HCEC 1CT (cell line): ENCODE measurements around the gene CFAP73.
A peak's percentile ranks its signal among the peaks of the same experiment; 100 is the strongest.

ENCODE experiments used
- DNase-seq: peaks from one replicate; pipeline ENCODE4 v3.0.0-alpha.2; 2017

Gene CFAP73

DNA sequence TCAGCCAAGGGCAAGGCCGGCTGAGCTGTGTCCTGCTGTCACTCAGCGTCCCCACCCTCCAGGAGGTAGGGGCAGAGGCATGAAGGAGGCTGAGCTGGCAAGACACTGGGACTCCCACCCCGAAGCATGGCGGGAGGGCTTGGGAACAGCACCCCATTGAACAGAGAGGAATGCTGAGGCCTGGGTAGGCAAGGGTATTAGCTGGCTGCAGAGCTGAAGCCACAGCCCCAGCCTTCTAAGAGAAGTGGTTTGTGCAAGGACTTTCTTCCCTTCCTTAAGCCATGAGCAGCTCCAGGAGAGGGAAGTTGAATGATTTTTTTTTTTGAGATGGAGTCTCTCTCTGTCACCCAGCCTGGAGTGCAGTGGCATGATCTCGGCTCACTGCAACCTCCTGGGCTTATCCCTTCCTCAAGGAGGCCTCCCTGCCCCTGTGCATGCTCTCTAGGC lies 6.6 kb upstream of the CFAP73 start:
- no peak for DNase-seq

DNA sequence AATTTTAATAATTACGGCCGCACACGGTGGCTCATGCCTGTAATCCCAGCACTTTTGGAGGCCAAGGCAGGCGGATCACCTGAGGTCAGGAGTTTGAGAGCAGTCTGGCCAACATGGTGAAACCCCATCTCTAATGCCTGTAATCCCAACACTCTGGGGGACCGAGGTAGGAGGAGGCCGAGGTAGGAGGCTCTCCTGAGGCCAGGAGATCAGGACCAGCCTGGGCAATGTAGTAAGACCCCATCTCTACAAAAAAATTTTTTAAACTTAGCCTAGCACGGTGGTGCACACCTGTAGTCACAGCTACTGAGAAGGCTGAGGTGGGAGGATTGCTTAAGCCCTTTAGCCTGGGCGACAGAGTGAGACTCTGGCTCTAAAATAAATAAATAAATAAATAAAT lies 5.6 kb upstream of the CFAP73 start:
- no peak for DNase-seq

DNA sequence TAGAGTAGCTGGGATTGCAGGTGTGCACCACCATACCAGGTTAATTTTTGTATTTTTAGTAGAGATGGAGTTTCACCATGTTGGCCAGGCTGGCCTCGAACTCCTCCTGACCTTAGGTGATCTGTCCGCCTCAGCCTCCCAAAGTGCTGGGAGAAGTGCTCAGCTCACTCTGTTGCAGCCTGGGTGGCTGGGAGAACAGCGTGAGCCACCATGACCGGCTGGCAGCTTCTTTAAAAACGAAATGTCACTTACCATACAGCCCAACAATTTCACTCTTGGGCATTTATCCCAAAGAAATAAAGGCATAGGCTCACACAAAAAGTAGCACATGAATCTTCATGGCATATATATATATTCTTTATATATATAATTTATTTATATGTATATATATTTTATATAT lies 4.7 kb upstream of the CFAP73 start:
- no peak for DNase-seq

DNA sequence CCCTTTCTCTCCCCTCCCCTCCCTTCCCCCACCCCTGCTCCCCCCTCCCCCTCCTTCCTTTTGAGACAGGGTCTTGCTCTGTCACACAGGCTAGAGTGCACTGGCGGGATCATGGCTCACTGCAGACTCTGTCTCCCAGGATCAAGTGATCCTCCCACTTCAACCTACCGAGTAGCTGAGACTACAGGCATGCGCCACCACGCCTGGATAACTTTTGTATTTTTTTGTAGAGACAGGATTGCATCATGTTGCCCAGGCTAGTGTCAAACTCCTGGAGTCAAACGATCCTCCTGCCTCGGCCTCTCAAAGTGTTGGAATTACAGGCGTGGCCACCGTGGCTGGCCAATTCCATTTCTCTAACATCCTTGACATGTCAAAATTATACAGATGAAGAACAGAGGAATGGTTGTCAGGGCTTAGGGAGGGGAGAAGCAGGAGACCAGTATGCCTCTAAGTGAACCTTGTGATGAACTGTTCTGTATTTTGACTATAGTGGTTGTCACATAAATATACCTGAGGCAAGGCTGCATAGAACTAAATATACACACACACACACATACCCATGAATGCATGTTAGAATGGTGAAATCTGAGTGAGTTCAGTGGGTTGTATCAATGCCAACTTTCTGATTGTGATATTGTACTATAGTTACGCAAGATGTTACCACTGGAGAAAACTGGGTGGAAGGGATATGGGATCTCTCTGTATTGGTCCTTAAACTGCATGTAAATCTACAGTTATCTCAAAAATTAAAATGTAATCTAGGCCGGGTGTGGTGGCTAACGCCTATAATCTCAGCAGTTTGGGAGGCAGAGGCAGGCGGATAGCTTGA lies 3.6 kb upstream of the CFAP73 start:
- DNase-seq = no peak

DNA sequence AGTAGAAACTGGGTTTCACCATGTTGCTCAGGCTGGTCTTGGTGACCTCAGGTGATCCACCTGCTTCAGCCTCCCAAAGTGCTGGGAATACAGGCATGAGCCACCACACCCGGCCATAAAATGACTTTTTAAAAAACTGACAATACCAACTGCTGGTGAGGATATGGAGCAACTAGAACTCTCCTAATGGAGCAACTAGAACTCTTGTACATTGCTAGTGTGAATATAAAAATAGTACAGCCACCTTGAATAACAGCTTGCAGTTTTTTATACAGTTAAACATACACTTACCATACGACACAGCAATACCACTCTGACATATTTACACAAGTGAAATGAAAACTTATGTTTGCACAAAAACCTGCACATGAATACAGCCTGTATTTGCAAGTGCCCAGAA lies 2.5 kb upstream of the CFAP73 start:
- DNase-seq = no peak

DNA sequence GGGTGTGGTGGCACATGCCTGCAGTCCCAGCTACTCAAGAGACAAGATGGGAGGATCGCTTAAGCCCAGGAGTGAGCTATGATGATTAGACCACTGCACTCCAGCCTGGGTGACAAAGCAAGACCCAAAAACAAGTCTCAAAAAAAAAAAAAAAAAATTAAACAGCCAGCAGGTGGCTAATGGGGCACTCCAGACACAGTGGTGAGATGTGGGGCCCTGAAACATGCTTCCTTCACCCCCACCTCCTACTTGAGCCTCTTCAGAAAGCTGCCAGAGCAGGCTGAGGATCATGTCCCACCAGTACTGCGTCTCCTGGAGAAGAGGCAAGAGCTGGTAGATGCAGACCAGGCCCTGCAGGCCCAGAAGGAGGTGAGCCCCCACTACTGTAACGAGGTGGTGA lies 2.1 kb downstream of the CFAP73 start:
- no peak for DNase-seq

DNA sequence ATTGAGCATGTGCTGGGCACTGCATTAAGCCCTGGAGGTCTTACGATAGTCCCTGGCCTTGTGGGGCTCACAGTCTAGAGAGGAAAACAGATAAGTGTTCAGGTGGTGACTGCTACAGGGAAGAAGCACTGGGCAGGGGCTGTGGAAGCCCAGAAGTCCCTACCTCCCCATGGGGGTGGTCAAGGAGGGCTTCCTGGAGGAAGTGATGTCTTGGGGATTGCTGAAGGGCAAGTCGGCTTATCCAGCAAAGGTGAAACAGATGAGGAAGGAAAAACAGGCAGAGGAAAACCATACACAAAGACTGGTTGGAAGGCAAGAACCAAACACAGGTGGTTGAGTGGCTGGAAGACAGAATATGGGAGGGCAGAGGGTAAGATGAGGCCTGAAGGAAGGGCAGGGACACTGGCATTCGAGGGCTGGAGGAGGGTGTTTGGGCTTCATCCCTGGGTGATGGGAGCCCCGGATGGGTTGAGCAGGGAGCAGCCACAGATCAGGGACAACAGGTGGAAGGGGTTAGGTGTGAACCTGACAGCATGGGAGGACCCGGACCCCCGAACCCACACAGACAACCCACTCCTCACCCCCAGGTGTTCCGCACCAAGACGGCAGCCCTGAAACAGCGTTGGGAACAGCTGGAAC lies 2.8 kb downstream of the CFAP73 start:
- no peak for DNase-seq

DNA sequence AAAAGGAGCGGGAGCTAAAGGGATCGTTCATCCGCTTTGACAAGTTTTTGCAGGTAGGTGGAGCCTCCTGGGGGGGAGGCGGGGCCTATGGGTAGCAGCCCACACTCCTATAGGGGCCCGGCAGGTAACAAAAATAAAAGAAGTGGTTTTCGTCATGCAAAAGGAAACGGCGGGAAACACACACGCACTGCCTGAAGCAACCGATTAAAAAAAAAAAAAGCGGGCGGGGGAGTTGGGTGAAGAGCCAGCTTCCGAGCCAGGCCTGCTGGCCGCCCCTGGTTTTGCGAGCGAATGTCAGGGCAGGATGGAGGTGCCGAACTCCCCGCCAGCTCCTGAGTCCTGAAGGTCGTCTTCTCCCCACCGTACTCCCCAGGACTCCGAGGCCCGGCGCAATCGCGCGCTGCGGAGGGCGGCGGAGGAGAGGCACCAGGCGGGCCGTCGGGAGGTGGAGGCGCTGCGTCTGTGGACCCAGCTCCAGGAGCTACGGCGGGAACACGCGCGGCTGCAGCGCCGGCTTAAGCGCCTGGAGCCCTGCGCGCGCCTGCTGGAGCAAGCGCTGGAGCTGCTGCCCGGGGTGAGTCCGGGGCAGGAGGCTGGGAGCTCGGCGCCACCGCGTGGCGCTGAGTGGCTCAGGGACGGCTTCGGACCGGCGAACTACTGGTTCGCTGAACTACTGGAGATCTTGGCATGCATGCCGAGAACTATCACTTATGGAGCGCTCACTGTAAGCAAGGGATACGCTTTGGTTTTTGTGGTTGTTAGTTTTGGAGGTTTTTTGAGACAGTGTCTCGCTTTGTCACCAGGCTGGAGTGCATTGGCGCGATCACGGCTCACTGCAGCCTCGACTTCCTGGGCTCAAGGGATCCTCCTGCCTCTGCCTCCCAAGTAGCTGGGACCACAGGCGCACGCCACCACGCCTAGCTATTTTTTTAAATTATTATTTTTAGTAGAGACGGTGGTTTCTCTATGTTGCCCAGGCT lies 3.6 kb downstream of the CFAP73 start:
- DNase-seq = peak; percentile 53

DNA sequence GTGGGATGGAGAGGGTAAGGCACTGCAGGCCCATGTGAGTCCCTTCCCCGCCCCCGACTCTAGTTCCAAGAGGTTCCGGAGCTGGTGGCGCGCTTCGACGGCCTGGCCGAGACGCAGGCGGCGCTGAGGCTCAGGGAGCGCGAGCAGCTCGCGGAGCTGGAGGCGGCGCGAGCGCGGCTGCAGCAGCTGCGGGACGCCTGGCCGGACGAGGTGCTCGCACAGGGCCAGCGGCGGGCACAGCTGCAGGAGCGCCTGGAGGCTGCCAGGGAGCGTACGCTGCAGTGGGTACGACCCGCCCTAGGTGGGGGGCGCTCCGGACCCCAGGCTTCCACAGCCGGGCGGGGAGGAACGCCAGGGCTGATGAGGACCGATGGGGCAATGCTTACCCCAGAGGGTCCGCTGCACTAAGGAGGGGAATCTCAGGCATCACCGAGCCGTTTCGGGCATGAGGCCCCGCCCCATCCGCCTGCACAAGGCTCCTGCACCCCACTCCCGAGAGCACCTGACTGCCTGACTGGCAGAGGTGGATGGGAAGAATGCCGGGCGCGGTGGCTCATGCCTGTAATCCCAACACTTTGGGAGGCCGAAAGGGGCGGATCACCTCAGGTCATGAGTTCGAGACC lies 4.9 kb downstream of the CFAP73 start:
- DNase-seq = no peak

DNA sequence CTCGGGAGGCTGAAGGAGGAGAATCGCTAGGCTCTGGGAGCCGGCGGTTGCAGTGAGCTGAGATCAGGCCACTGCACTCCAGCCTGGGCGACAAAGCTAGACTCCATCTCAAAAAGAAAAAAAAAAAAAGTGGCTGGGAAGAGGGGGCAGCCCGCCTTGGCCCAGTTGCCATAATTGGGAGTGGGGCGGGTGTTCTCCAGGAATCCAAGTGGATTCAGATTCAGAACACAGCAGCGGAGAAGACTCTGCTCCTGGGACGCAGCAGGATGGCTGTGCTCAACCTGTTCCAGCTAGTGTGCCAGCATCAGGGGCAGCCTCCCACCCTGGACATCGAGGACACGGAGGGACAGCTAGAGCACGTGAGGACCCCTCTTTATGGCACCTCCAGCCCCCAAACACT lies 5.5 kb downstream of the CFAP73 start:
- no peak for DNase-seq

DNA sequence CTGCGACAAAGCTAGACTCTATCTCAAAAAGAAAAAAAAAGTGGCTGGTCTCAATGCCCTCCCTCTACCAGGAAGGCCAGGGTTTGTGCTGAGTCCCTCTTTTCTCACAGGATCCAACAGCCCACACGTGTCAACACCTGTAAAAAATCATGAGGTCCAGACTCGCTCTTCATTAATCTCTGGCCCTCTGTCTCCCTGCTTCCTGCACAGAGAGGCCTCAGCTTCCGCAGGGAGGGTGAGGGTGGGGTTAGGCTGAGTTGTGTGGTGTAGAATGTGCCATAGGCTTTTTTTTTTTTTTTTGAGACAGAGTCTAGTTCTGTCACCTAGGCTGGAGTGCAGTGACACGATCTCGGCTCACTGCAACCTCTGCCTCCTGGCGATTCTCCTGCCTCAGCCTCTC lies 6.1 kb downstream of the CFAP73 start:
- DNase-seq = no peak

DNA sequence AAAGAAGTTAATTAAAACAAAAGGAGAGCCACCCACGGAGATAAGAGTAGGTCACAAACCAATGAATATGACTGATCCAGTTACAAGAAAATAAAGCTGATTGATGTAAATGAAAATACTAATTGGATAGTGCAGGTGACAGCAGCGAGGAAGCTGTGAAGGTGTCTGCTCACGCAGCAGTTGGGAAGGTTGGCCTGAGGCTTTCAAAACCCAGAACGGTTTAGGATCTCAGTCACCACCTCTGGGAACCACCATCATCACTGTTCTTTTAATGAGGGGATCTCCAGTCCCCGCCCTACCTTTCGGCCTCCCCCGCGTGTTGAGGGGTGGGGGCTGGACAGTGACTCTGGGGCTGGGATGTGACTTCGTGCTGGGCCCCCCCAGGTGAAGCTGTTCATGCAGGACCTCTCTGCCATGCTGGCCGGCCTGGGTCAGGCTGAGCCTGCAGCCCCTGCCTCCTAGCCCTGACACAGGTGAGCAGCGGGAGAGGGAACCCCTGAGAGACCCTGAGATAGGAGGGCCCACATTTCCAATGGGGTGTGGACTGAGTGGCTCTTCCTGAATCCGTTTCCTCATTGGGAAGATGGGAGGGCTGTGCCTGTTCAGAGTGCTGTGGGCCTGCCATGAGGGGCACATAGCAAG lies 7.8 kb downstream of the CFAP73 start:
- DNase-seq = no peak

DNA sequence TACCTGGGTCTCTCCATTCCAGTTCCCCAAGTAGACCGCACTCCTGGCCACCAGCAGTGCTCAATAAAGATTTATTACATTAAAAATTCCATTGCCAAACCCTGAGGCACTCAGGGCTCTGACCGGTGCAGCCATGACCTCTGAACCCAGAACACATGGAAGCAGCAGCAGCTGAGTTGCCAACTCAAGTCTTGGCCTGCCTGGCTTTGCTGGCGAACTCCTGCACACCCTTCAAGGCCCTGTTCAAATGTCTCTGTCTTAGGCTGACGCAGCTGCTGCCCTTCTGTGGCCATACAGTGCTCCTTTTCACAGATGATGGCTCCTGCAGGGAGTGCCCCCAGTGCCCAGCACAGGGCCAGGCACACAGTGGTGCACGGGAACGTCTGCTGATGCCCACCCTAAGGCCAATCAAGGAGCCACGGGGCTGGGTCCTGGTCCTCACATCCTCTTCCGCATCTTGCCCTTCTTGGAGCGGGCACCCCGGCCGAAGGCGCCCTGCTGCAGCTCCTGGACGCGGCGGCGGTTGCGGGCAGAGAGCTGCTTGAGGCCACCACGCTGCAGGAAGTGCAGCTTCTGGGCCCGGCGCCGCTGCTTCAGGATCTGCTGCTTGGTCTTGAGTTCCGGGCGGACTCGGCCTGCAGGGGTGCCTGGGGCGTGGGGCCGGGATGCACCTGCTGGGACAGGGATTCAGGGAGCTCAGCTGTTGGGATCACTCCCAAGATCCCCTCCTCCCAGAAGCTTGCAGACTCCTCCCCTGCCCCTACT lies 9.1 kb downstream of the CFAP73 start:
- DNase-seq = no peak

DNA sequence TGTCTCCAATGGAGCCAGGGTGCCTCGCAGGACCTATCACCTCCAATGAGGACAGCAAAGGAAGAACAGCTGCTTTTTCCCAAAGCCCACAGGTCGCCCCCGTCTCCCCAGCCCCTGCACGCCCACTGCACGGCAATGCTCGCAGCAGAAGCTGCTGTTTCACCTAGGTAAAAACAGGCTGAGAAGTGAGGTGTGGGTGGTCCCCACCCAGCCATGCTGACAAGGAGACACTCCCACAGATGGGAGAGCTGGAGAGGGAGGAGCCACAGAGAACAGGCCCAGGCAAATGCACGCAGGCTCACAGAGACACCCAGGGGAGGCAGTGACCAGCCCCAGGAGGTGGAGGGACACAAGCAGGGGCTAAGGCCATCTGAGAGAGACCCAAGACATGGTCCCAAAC lies 10.4 kb downstream of the CFAP73 start:
- no peak for DNase-seq

DNA sequence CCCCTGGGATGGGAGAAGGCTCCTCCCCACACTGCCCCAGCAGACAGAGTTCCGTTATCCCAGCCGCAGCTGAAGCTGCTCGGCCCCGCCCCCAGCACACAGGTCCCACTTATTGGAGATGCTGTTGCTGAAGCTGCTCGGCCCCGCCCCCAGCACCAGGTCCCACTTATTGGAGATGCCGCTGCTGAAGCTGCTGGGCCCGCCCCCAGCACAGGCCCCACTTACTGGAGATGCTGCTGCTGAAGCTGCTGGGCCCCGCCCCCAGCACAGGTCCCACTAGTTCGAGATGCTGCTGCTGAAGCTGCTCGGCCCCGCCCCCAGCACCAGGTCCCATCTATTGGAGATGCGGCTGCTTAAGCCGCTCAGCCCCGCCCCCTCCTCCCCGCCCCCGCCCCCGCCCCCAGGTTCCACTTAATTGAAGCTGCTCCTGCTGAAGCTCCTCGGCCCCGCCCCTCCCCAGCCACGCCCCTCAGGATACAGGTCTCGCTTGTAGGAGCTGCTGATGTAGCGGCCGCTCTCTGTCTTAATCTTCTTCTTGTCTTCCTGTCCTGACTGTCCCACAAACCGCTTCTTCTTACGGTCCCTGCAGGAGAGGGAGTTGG lies 12.0 kb downstream of the CFAP73 start:
- DNase-seq = no peak

DNA sequence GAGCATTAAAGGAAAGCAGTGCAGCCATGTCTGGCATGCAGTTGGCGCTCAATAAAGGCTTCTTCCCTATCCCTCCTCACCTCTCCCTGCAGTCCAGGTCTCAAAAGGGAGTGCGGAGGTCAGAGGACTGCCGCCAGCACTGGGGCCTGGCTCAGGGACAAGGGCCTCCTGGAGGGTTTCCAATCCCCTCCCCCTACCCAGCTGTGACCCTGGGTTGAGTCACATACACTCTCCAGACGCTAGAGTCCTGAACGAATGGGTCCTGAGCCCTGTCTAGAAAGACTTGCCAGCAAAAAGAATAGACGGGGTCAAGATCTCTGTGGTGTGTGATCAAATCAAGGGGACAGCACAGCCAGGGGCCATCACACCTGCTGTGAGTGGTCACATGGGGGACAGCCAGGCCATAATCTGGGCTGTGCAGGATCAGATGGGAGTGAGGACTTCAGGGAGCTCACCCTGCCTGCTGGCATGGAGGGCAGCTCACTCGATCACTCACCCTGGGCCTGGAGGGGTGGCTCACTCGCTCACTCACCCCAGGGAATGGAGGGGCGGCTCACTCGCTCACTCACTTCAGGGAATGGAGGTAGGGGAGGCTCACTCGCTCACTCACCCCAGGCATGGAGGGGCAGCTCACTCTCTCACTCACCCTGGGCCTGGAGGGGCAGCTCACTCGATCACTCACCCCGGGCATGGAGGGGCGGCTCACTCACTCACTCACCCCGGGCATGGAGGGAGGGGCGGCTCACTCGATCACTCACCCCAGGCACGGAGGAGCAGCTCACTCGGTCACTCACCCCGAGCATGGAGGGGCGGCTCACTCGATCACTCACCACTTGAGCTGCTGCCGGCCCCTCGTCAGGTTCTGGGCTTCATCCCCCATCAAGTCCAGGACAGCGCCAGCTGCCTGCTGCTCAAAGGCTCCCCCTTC lies 12.8 kb downstream of the CFAP73 start:
- DNase-seq = peak; percentile 51

DNA sequence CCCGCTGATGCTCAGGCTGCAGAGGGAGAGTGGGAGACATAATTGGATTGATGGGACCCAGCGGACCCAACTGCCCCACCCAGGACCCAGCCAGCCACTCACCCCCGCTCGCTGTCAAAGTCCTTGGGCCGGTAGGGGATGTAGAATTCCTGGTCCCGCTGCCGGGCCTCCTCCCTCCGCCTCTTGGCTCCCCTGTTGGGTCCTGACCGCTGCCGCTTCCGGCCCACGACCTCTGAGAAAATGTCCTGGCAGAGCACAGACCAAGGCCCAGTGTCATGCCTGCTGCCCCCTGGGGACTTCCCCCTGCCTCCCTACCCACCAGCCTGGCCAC lies 13.5 kb downstream of the CFAP73 start:
- DNase-seq = no peak

DNA sequence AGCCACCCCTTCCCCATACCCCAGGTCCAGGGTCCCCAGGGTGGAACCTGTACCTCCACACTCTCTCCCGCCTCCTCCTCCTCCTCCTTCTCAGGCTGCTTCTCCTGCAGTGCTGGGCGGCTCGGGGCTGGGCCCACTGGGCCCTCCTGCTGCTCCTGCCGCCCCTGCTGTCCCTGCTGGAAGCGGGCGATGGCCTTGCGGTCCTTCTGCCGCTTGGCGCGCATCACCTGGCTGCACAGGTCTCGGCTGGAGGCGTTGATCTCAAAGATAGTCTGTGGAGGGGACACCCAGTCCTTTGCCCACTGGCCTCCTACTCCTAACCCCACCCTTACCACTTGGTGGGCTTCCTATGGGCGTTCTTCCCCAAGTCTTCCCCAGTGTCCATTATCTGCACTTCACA lies 14.5 kb downstream of the CFAP73 start:
- no peak for DNase-seq

DNA sequence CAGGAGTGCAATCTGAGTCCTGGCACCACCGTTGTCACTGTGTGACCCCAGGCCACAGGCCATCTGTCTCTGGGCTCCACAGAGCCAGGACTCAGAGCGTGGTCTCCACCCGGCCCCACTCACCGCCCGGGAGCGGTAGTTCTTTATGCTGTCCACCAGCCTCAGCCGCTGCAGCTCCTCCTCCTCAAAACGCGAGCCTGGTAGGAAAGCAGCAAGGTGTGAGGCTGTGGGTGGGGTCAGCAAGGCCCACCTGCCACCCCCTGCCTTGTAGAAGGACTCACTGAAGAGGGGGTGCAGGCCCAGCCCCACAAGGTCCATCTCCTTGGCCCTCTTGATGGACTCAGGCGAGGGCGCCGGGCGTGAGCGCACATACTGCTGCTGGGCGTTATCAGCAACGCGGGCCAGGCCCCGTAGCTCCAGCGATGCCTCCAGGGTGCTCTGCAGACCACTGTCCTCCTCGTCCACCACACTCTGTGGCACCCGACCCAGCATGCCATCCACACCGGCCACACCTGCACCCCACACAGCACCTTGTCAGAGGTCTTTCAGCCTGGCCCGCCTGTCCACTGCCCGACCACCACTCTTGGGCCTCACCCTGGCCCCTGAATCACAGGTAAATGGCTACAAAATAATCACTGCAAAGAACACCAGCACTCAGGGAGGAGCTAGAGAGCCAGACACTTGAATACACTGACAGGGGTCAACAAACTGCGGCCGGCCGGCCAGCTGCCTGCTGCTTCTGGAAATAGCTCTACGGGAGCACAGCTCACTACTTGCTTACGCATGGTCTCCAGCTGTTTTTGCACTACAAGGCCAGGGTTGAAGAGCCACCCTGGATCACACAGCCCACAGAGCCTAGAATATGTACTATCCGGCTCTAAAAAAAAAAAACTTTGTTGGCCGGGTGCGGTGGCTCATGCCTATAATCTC lies 16.3 kb downstream of the CFAP73 start:
- DNase-seq = no peak
